Mesenchymal stem cell (in vitro differentiated cells and primary cell): ENCODE data around the gene NPHP4.

Experiments used
- DNase-seq: peaks from one replicate; pipeline ENCODE4 v3.0.0-alpha.2; 2013
- H2AFZ ChIP-seq: one replicate; pipeline ENCODE4 v1.6.1; 2013; ENCODE audit warnings: low read depth, mild to moderate bottlenecking, control low read depth, inconsistent platforms, low read length, moderate library complexity
- H2AK5ac ChIP-seq: 2 replicates; pipeline ENCODE4 v1.6.1; 2013; ENCODE audit warnings: low read length, moderate library complexity, mild to moderate bottlenecking, inconsistent platforms; ENCODE audit not compliant: severe bottlenecking
- H2BK120ac ChIP-seq: one replicate; pipeline ENCODE4 v1.6.1; 2013; ENCODE audit warnings: low read depth, mild to moderate bottlenecking, inconsistent platforms, low read length, moderate library complexity
- H2BK12ac ChIP-seq, 2 experiments: one replicate each; pipeline ENCODE4 v1.6.1; 2013; ENCODE audit warnings: inconsistent platforms in 2 of 2, low read length in 2 of 2, mild to moderate bottlenecking in 2 of 2, moderate library complexity in 2 of 2, control low read depth in 1 of 2
- H2BK15ac ChIP-seq: one replicate; pipeline ENCODE4 v1.6.1; 2013; ENCODE audit warnings: mild to moderate bottlenecking, low read depth, inconsistent platforms; ENCODE audit not compliant: poor library complexity, severe bottlenecking
- H2BK5ac ChIP-seq: 2 replicates; pipeline ENCODE4 v1.6.1; 2013; ENCODE audit warnings: low read depth, mild to moderate bottlenecking, low read length, control low read depth, inconsistent platforms; ENCODE audit not compliant: poor library complexity, severe bottlenecking
- H3K14ac ChIP-seq, 2 experiments: one replicate each; pipeline ENCODE4 v1.6.1; 2013; ENCODE audit warnings: inconsistent platforms in 2 of 2, low read length in 2 of 2, control low read depth in 1 of 2, mild to moderate bottlenecking in 1 of 2, moderate library complexity in 1 of 2
- H3K18ac ChIP-seq, 2 experiments: one replicate each; pipeline ENCODE4 v1.6.1; 2013; ENCODE audit warnings: inconsistent platforms in 2 of 2, low read length in 2 of 2, control low read depth in 1 of 2, low read depth in 1 of 2, mild to moderate bottlenecking in 1 of 2
- H3K23ac ChIP-seq, 2 experiments: one replicate each; pipeline ENCODE4 v1.6.1; 2013; ENCODE audit warnings: inconsistent platforms in 2 of 2, low read length in 2 of 2, mild to moderate bottlenecking in 2 of 2, moderate library complexity in 2 of 2, control low read depth in 1 of 2
- H3K27ac ChIP-seq: 2 replicates; pipeline ENCODE4 v1.5.1; 2013; ENCODE audit warnings: mild to moderate bottlenecking, moderate library complexity, low read length, control low read depth, inconsistent platforms; ENCODE audit not compliant: poor library complexity, severe bottlenecking
- H3K27me3 ChIP-seq, 2 experiments: 2 replicates each; pipeline versions ENCODE4 v1.6.1 to v1.7.0; 2013; ENCODE audit warnings: low read length in 2 of 2, mild to moderate bottlenecking in 2 of 2, moderate library complexity in 2 of 2, control low read depth in 1 of 2, inconsistent platforms in 1 of 2; ENCODE audit not compliant: control insufficient read depth in 1 of 2, insufficient read depth in 1 of 2
- H3K36me3 ChIP-seq, 2 experiments: 2 replicates each; pipeline versions ENCODE4 v1.6.1 to v1.7.0; 2013; ENCODE audit warnings: low read length in 2 of 2, control low read depth in 1 of 2, inconsistent platforms in 1 of 2, low read depth in 1 of 2, mild to moderate bottlenecking in 1 of 2; ENCODE audit not compliant: insufficient read depth in 2 of 2, control insufficient read depth in 1 of 2
- H3K4ac ChIP-seq, 2 experiments: one replicate each; pipeline ENCODE4 v1.6.1; 2013; ENCODE audit warnings: inconsistent platforms in 2 of 2, low read length in 2 of 2, mild to moderate bottlenecking in 2 of 2, moderate library complexity in 2 of 2, control low read depth in 1 of 2, low read depth in 1 of 2
- H3K4me1 ChIP-seq: 2 replicates; pipeline ENCODE4 v1.6.1; 2013; ENCODE audit warnings: low read depth, low read length, control low read depth; ENCODE audit not compliant: control insufficient read depth, insufficient read depth
- H3K4me2 ChIP-seq: 2 replicates; pipeline ENCODE4 v1.6.1; 2013; ENCODE audit warnings: low read length, mild to moderate bottlenecking, inconsistent platforms; ENCODE audit not compliant: poor library complexity, severe bottlenecking
- H3K4me3 ChIP-seq, 2 experiments: 2 replicates each; pipeline versions ENCODE4 v1.5.1 to v1.7.0; 2013; ENCODE audit warnings: low read length in 2 of 2, mild to moderate bottlenecking in 2 of 2, control low read depth in 1 of 2, low read depth in 1 of 2; ENCODE audit not compliant: insufficient read depth in 1 of 2
- H3K79me1 ChIP-seq: replicated peaks from 2 replicates; pipeline ENCODE4 v1.6.1; 2013; ENCODE audit warnings: mild to moderate bottlenecking, control low read depth, low read length, inconsistent platforms; ENCODE audit not compliant: poor library complexity, severe bottlenecking
- H3K9ac ChIP-seq: 2 replicates; pipeline ENCODE4 v1.7.0; 2013; ENCODE audit warnings: mild to moderate bottlenecking, low read length, moderate library complexity
- H3K9me3 ChIP-seq: 2 replicates; pipeline ENCODE4 v1.7.0; 2013; ENCODE audit warnings: mild to moderate bottlenecking, low read length; ENCODE audit not compliant: control insufficient read depth
- H4K8ac ChIP-seq: one replicate; pipeline ENCODE4 v1.6.1; 2013; ENCODE audit warnings: inconsistent platforms, mild to moderate bottlenecking, low read length, moderate library complexity
- H4K91ac ChIP-seq: one replicate; pipeline ENCODE4 v1.6.1; 2013; ENCODE audit warnings: mild to moderate bottlenecking, low read length, inconsistent platforms
- WGBS: methylation state at CpG from one replicate; pipeline ENCODE4 v1.1.7; 2013; ENCODE audit warnings: mixed read lengths; 5-methylcytosine and 5-hydroxymethylcytosine counted together

The NPHP4 gene

GRCh38 chr1:5953386-5953785 lies 38.8 kb downstream of the NPHP4 start:
- Histone ChIP-seq H3K36me3 (peaks cover 37 to 38% of the 10 kb centered on the region in 2 experiments), H2AK5ac (no peak overlapping the region), H4K8ac (no peak overlapping the region), H2BK120ac (no peak overlapping the region), H2AFZ (no peak overlapping the region), H3K14ac (no peak overlapping the region), H3K27ac (no peak overlapping the region), H2BK15ac (no peak overlapping the region), H3K4me1 (no peaks in the 10 kb centered on the region), H3K4me3 (no peak overlapping the region), H3K4ac (no peak overlapping the region), H3K27me3 (no peaks in the 10 kb centered on the region), H3K9me3 (no peaks in the 10 kb centered on the region), H3K18ac (no peak overlapping the region), H2BK5ac (no peak overlapping the region), H3K9ac (no peak overlapping the region), H2BK12ac (no peak overlapping the region), H3K79me1 (peaks cover 3% of the 10 kb centered on the region), H4K91ac (no peak overlapping the region), H3K23ac (no peak overlapping the region), H3K4me2 (no peak overlapping the region)
- DNase-seq = no peak
- WGBS = 95% methylated on average over 11 of the region's 11 CpGs

- Histone ChIP-seq H2BK12ac (no peak overlapping the region), H3K18ac (no peak overlapping the region), H2BK15ac (no peak overlapping the region), H3K9ac (no peak overlapping the region), H2BK5ac (no peak overlapping the region), H3K4me1 (no peaks in the 10 kb centered on the region), H3K79me1 (no peaks in the 10 kb centered on the region), H3K14ac (no peak overlapping the region), H3K27ac (no peak overlapping the region), H3K4me2 (no peak overlapping the region), H3K36me3 (peaks cover 40 to 42% of the 10 kb centered on the region in 2 experiments), H3K27me3 (no peaks in the 10 kb centered on the region), H2AFZ (no peak overlapping the region), H2AK5ac (no peak overlapping the region), H3K4ac (no peak overlapping the region), H4K91ac (no peak overlapping the region), H2BK120ac (no peak overlapping the region), H4K8ac (no peak overlapping the region), H3K4me3 (no peak overlapping the region), H3K9me3 (no peaks in the 10 kb centered on the region), H3K23ac (no peak overlapping the region)
- 96% methylated on average over 15 of the region's 19 CpGs for WGBS
- no peak for DNase-seq
Observed at GRCh38 chr1:5951846-5952410, 40.3 kb downstream of the NPHP4 start.

- WGBS = 97% methylated on average over 23 of the region's 24 CpGs
- H4K91ac ChIP-seq = no peak overlapping the region
- H3K9me3 ChIP-seq = no peaks in the 10 kb centered on the region
- H3K4me1 ChIP-seq = no peaks in the 10 kb centered on the region
- no peak overlapping the region for H2BK12ac ChIP-seq
- no peak overlapping the region for H2BK5ac ChIP-seq
- no peak overlapping the region for H3K18ac ChIP-seq
- no peak overlapping the region for H3K9ac ChIP-seq
- no peak overlapping the region for H3K23ac ChIP-seq
- H3K27me3 ChIP-seq = no peaks in the 10 kb centered on the region
- H2AK5ac ChIP-seq = no peak overlapping the region
- H2AFZ ChIP-seq = no peak overlapping the region
- no peak overlapping the region for H3K14ac ChIP-seq
- no peaks in the 10 kb centered on the region for H3K79me1 ChIP-seq
- H3K4ac ChIP-seq = no peak overlapping the region
- H3K36me3 ChIP-seq = peaks cover 39 to 47% of the 10 kb centered on the region in 2 experiments
- DNase-seq = no peak
- H3K4me2 ChIP-seq = no peak overlapping the region
- H2BK120ac ChIP-seq = no peak overlapping the region
- no peak overlapping the region for H3K4me3 ChIP-seq
- H2BK15ac ChIP-seq = no peak overlapping the region
- no peak overlapping the region for H4K8ac ChIP-seq
- no peak overlapping the region for H3K27ac ChIP-seq
Observed at GRCh38 chr1:5950994-5951785, 41.0 kb downstream of the NPHP4 start.

GRCh38 chr1:5950201-5950895 lies 41.9 kb downstream of the NPHP4 start:
- no peak overlapping the region for H3K4ac ChIP-seq
- H3K79me1 ChIP-seq = no peaks in the 10 kb centered on the region
- no peaks in the 10 kb centered on the region for H3K4me1 ChIP-seq
- no peak overlapping the region for H2BK5ac ChIP-seq
- no peak overlapping the region for H2AFZ ChIP-seq
- H4K91ac ChIP-seq = no peak overlapping the region
- no peak overlapping the region for H3K4me2 ChIP-seq
- H3K23ac ChIP-seq = no peak overlapping the region
- no peak overlapping the region for H2BK120ac ChIP-seq
- 90% methylated on average over 7 of the region's 7 CpGs for WGBS
- no peak overlapping the region for H2AK5ac ChIP-seq
- H3K36me3 ChIP-seq = peaks cover 41 to 49% of the 10 kb centered on the region in 2 experiments
- H3K18ac ChIP-seq = no peak overlapping the region
- H3K9ac ChIP-seq = no peak overlapping the region
- H4K8ac ChIP-seq = no peak overlapping the region
- no peak overlapping the region for H3K27ac ChIP-seq
- H3K27me3 ChIP-seq = no peaks in the 10 kb centered on the region
- no peaks in the 10 kb centered on the region for H3K9me3 ChIP-seq
- no peak overlapping the region for H2BK15ac ChIP-seq
- no peak overlapping the region for H2BK12ac ChIP-seq
- H3K4me3 ChIP-seq = no peak overlapping the region
- no peak overlapping the region for H3K14ac ChIP-seq
- no peak for DNase-seq
